BLaER1 (cell line): ENCODE data around the gene CNTN4.

Source experiments
- H3K27ac ChIP-seq: shearing (Covaris generic); formaldehyde crosslinking; 2 replicates; pipeline ENCODE4 v1.8.1; 2022
- H3K27me3 ChIP-seq: shearing (Covaris generic); formaldehyde crosslinking; 2 replicates; pipeline ENCODE4 v1.8.1; 2022
- H3K36me3 ChIP-seq: shearing (Covaris generic); formaldehyde crosslinking; 2 replicates; pipeline ENCODE4 v1.8.1; 2022
- H3K4me1 ChIP-seq: shearing (Covaris generic); formaldehyde crosslinking; 2 replicates; pipeline ENCODE4 v1.8.1; 2022
- H3K4me2 ChIP-seq: shearing (Covaris generic); formaldehyde crosslinking; 2 replicates; pipeline ENCODE4 v1.8.1; 2022
- H3K4me3 ChIP-seq: shearing (Covaris generic); formaldehyde crosslinking; 2 replicates; pipeline ENCODE4 v1.8.1; 2022
- H3K9ac ChIP-seq: shearing (Covaris generic); formaldehyde crosslinking; 2 replicates; pipeline ENCODE4 v1.8.1; 2022
- H3K9me3 ChIP-seq: shearing (Covaris generic); formaldehyde crosslinking; 2 replicates; pipeline ENCODE4 v1.8.1; 2022
- H4K20me1 ChIP-seq: shearing (Covaris generic); formaldehyde crosslinking; 2 replicates; pipeline ENCODE4 v1.8.1; 2022
- Cebpa-rat ChIP-seq: shearing (Covaris generic); IDR thresholded peaks from 2 replicates; pipeline ENCODE4 v1.8.1; 2022

The CNTN4 gene

GRCh38 chr3:2250783-2251182 is 152.1 kb downstream of the CNTN4 start:
- no peak for TF ChIP-seq Cebpa-rat
- no peaks in the 10 kb centered on the region for H4K20me1 ChIP-seq
- H3K27ac ChIP-seq, result no peak overlapping the region
- no peak overlapping the region for H3K4me2 ChIP-seq
- no peaks in the 10 kb centered on the region for H3K9me3 ChIP-seq
- no peak overlapping the region for H3K4me3 ChIP-seq
- no peaks in the 10 kb centered on the region for H3K4me1 ChIP-seq
- no peak overlapping the region for H3K9ac ChIP-seq
- no peaks in the 10 kb centered on the region for H3K27me3 ChIP-seq
- H3K36me3 ChIP-seq, result no peaks in the 10 kb centered on the region

- no peaks in the 10 kb centered on the region for H3K27me3 ChIP-seq
- H3K9me3 ChIP-seq, result no peaks in the 10 kb centered on the region
- no peaks in the 10 kb centered on the region for H4K20me1 ChIP-seq
- H3K36me3 ChIP-seq, result no peaks in the 10 kb centered on the region
- H3K27ac ChIP-seq, result no peak overlapping the region
- no peaks in the 10 kb centered on the region for H3K4me1 ChIP-seq
- H3K4me2 ChIP-seq, result no peak overlapping the region
- no peak overlapping the region for H3K9ac ChIP-seq
- TF ChIP-seq Cebpa-rat, result no peak
- H3K4me3 ChIP-seq, result no peak overlapping the region
These were observed 163.1 kb downstream of the CNTN4 start for GRCh38 chr3:2261747-2262146.

DNA sequence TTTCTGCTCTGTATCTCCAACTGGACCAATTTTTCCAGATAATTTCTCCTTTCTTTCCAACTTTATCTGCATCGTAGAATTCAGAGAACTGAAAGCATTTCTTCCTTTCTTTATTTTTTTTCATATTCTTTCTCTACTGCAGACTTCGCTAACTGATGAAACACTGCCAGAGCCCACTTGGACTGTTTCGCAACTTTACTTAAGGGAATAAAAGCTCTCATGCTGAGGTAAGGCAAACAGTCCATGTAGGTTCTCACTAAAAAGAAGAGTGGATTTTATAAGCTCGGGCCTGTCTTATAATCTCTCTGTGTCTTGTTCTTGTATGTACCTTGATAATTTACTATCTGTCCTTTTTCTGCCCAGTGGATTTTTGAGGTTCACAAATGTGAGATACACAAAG is 163.5 kb downstream of the CNTN4 start:
- Histone ChIP-seq H3K27ac (no peak overlapping the region), H3K9me3 (no peaks in the 10 kb centered on the region), H3K9ac (no peak overlapping the region), H3K4me3 (no peak overlapping the region), H3K27me3 (no peaks in the 10 kb centered on the region), H4K20me1 (no peaks in the 10 kb centered on the region), H3K4me2 (no peak overlapping the region), H3K36me3 (no peaks in the 10 kb centered on the region), H3K4me1 (no peaks in the 10 kb centered on the region)
- TF ChIP-seq Cebpa-rat, result no peak

DNA sequence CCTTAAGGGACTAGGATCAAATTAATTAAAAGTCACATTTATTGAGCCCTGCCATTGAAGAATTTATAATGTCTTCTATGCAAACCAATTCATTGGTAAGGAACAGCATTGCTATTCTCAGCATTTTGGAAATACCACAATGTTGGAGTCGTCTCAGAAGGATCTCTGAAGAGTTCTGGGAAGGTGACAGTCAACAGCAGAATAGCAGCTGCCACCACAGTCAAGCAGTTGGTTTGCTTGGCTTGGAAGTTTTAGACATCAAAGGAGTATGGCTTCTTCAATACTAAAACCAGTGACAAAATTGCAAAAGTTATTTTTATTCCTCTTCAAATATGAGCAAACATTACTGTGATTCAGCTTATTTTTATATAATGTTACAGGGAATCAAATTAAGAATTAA is 167.9 kb downstream of the CNTN4 start:
- Histone ChIP-seq H3K9ac (no peak overlapping the region), H3K27me3 (no peaks in the 10 kb centered on the region)
- TF ChIP-seq Cebpa-rat, result no peak

DNA sequence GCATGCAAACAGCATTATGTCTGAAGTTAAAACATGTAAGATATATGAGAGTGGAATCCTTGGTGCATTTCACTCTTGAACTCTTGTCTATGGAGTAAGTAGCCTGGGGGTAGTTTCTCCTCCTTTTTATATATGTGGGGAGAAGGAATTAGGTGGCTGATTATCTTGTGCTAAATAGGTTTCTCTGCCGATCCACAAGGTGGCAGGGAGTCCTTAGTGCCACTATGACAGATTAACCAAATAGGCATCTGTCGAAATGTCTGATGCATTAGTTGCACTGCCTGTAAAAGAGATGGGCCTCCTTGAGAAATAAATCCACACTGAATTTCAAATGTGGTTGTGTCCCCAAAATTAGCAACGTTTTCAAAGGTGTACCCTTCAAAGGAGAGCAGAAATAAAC is 170.1 kb downstream of the CNTN4 start:
- H3K4me1 ChIP-seq, result no peaks in the 10 kb centered on the region
- no peak overlapping the region for H3K9ac ChIP-seq
- H3K27ac ChIP-seq, result no peak overlapping the region
- H3K36me3 ChIP-seq, result no peaks in the 10 kb centered on the region
- no peaks in the 10 kb centered on the region for H3K9me3 ChIP-seq
- no peak overlapping the region for H3K4me2 ChIP-seq
- no peak for TF ChIP-seq Cebpa-rat
- H3K27me3 ChIP-seq, result no peaks in the 10 kb centered on the region
- no peak overlapping the region for H3K4me3 ChIP-seq
- H4K20me1 ChIP-seq, result no peaks in the 10 kb centered on the region

More for the DNA sequence above, 167.9 kb downstream of the CNTN4 start:
- H3K4me1 ChIP-seq, result no peaks in the 10 kb centered on the region
- no peak overlapping the region for H3K27ac ChIP-seq
- H3K36me3 ChIP-seq, result no peaks in the 10 kb centered on the region
- H3K4me3 ChIP-seq, result no peak overlapping the region
- no peaks in the 10 kb centered on the region for H4K20me1 ChIP-seq
- no peaks in the 10 kb centered on the region for H3K9me3 ChIP-seq
- no peak overlapping the region for H3K4me2 ChIP-seq

- no peaks in the 10 kb centered on the region for H3K27me3 ChIP-seq
- H3K9ac ChIP-seq, result no peak overlapping the region
- H3K9me3 ChIP-seq, result no peaks in the 10 kb centered on the region
- H3K4me2 ChIP-seq, result no peak overlapping the region
- no peaks in the 10 kb centered on the region for H4K20me1 ChIP-seq
- no peaks in the 10 kb centered on the region for H3K36me3 ChIP-seq
- no peak overlapping the region for H3K4me3 ChIP-seq
- no peak overlapping the region for H3K27ac ChIP-seq
- no peaks in the 10 kb centered on the region for H3K4me1 ChIP-seq
- TF ChIP-seq Cebpa-rat, result no peak
These were observed 175.9 kb downstream of the CNTN4 start for GRCh38 chr3:2274526-2274925.

DNA sequence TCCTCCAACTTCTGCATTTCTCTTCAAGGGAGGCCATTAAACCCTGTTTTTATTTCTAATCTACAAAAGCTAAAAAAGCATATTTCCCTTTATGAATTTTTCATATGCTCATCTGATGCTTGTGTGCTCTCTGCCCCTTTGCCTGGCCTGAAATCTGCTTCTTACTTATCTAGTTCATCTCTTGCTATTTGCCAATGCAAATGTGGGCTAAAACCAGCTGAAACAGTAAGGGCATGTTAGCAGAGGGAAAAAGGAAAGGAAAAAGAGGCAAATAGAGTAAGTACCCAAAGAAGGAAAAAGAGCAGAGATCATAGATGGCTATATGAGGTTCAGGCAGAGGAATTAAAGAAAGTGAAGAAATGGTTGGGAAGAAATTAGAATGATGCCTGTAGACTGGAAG is 185.2 kb downstream of the CNTN4 start:
- Histone ChIP-seq H4K20me1 (no peaks in the 10 kb centered on the region), H3K9me3 (no peaks in the 10 kb centered on the region), H3K9ac (no peak overlapping the region), H3K4me1 (no peaks in the 10 kb centered on the region), H3K36me3 (no peaks in the 10 kb centered on the region), H3K27me3 (no peaks in the 10 kb centered on the region), H3K4me3 (no peak overlapping the region), H3K4me2 (no peak overlapping the region), H3K27ac (no peak overlapping the region)
- TF ChIP-seq Cebpa-rat, result no peak

DNA sequence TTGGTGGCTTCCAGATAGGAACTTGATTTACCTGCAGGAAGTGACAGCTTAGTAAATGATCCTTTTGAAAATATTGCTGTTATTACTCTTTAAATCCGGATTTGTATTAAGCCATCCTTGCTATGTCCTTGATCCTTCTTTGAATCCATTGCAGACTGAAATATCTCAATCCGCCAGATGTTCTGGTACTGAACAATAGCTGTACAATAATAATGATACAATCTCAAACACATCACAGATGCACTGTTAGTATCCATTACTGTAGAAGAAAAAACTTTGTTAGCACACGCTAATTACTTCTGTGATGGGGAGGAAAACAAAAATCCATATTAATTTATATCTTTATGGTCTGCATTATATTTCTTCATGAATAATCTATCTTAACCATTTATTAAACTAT is 202.3 kb downstream of the CNTN4 start:
- Histone ChIP-seq H3K4me1 (no peaks in the 10 kb centered on the region), H3K9me3 (no peaks in the 10 kb centered on the region), H3K27me3 (no peaks in the 10 kb centered on the region), H3K4me3 (no peak overlapping the region), H3K36me3 (no peaks in the 10 kb centered on the region), H3K4me2 (no peak overlapping the region), H3K27ac (no peak overlapping the region), H3K9ac (no peak overlapping the region), H4K20me1 (no peaks in the 10 kb centered on the region)
- TF ChIP-seq Cebpa-rat, result no peak

- no peaks in the 10 kb centered on the region for H3K9me3 ChIP-seq
- no peak overlapping the region for H3K4me2 ChIP-seq
- no peak overlapping the region for H3K4me3 ChIP-seq
- no peaks in the 10 kb centered on the region for H3K36me3 ChIP-seq
- H3K27ac ChIP-seq, result no peak overlapping the region
- no peaks in the 10 kb centered on the region for H3K27me3 ChIP-seq
- no peak overlapping the region for H3K9ac ChIP-seq
- TF ChIP-seq Cebpa-rat, result no peak
- H4K20me1 ChIP-seq, result no peaks in the 10 kb centered on the region
- no peaks in the 10 kb centered on the region for H3K4me1 ChIP-seq
These were observed 202.7 kb downstream of the CNTN4 start for GRCh38 chr3:2301361-2301760.

GRCh38 chr3:2303566-2303965 is 204.9 kb downstream of the CNTN4 start:
- H3K27ac ChIP-seq, result no peak overlapping the region
- no peak for TF ChIP-seq Cebpa-rat
- H3K9ac ChIP-seq, result no peak overlapping the region
- no peak overlapping the region for H3K4me2 ChIP-seq
- H3K4me1 ChIP-seq, result no peaks in the 10 kb centered on the region
- no peaks in the 10 kb centered on the region for H3K36me3 ChIP-seq
- H4K20me1 ChIP-seq, result no peaks in the 10 kb centered on the region
- H3K9me3 ChIP-seq, result no peaks in the 10 kb centered on the region
- no peak overlapping the region for H3K4me3 ChIP-seq
- H3K27me3 ChIP-seq, result no peaks in the 10 kb centered on the region

- Histone ChIP-seq H3K27me3 (no peaks in the 10 kb centered on the region), H3K4me3 (no peak overlapping the region), H3K36me3 (no peaks in the 10 kb centered on the region), H4K20me1 (no peaks in the 10 kb centered on the region), H3K27ac (no peak overlapping the region), H3K4me1 (no peaks in the 10 kb centered on the region), H3K9ac (no peak overlapping the region), H3K9me3 (no peaks in the 10 kb centered on the region), H3K4me2 (no peak overlapping the region)
- no peak for TF ChIP-seq Cebpa-rat
These were observed 212.4 kb downstream of the CNTN4 start for GRCh38 chr3:2311022-2311421.
